SK-N-SH (cell line): ENCODE measurements around the gene DLG2. TPM values are rescaled to one million over a fixed set of nuclear protein-coding genes. Genes with fewer than 3 reads are reported as not detected.

Source experiments
- CTCF ChIA-PET: fragments of 300-600, 350-600 bp; formaldehyde crosslinking; extraction: SDS; loops from one replicate; lab custom pipeline; 2021; lab: Yijun Ruan, JAX
- POLR2A ChIA-PET: fragments of 350-600 bp; sonication (Branson Sonifier 250); formaldehyde crosslinking; extraction: SDS; loops from one replicate; lab custom pipeline; 2020; ENCODE audit warnings: antibody characterized with exemption, inconsistent platforms; lab: Yijun Ruan, JAX
- DNase-seq: peaks from one replicate; pipeline ENCODE4 v3.0.0; 2012
- H2AFZ ChIP-seq: fragments of 200-600 bp; sonication (generic); 2 replicates; pipeline ENCODE4 v1.8.1; 2016; ENCODE audit warnings: antibody characterized with exemption, mild to moderate bottlenecking, low read depth
- H3F3A ChIP-seq: fragments of 200-600 bp; sonication (generic); replicated peaks from 2 replicates; pipeline ENCODE3; 2016; ENCODE audit warnings: antibody characterized with exemption, mild to moderate bottlenecking; ENCODE audit not compliant: insufficient read depth
- H3K27ac ChIP-seq, 2 experiments: fragments of 200-500 bp in 1 of 2; fragments of 200-600 bp in 1 of 2; sonication (Bioruptor generic) in 1 of 2; sonication (generic), shearing (Covaris generic) in 1 of 2; 2 replicates each; pipeline versions ENCODE4 v1.5.1 to v1.6.1; 2014 to 2016; ENCODE audit warnings: low read depth in 2 of 2, inconsistent platforms in 1 of 2, low read length in 1 of 2, mild to moderate bottlenecking in 1 of 2, mixed read lengths in 1 of 2
- H3K27me3 ChIP-seq: fragments of 200-600 bp; sonication (generic), shearing (Covaris generic); 2 replicates; pipeline ENCODE4 v1.6.1; 2016; ENCODE audit warnings: mixed run types; ENCODE audit not compliant: insufficient read depth
- H3K36me3 ChIP-seq, 2 experiments: fragments of 200-500 bp in 1 of 2; fragments of 200-600 bp in 1 of 2; sonication (Bioruptor generic) in 1 of 2; sonication (generic) in 1 of 2; replicated peaks in 1 of 2; 2 replicates each; pipeline versions ENCODE3 to v1.5.1; 2014 to 2016; ENCODE audit warnings: low read length in 1 of 2, mild to moderate bottlenecking in 1 of 2; ENCODE audit not compliant: insufficient read depth in 2 of 2, control insufficient read depth in 1 of 2
- H3K4me1 ChIP-seq, 2 experiments: fragments of 200-500 bp in 1 of 2; fragments of 200-600 bp in 1 of 2; sonication (Bioruptor generic) in 1 of 2; sonication (generic), shearing (Covaris generic) in 1 of 2; 2 replicates each; pipeline versions ENCODE4 v1.5.1 to v1.6.1; 2014 to 2016; ENCODE audit warnings: low read depth in 1 of 2, low read length in 1 of 2, mixed run types in 1 of 2; ENCODE audit not compliant: insufficient read depth in 2 of 2, control insufficient read depth in 1 of 2
- H3K4me2 ChIP-seq: fragments of 200-600 bp; sonication (generic), shearing (Covaris generic); 2 replicates; pipeline ENCODE4 v1.6.1; 2017; ENCODE audit warnings: mixed run types
- H3K4me3 ChIP-seq, 2 experiments: fragments of 200-500 bp in 1 of 2; fragments of 200-600 bp in 1 of 2; sonication (Bioruptor generic) in 1 of 2; sonication (generic), shearing (Covaris generic) in 1 of 2; 2 replicates each; pipeline versions ENCODE4 v1.5.1 to v1.8.1; 2014 to 2016; ENCODE audit warnings: low read depth in 2 of 2, inconsistent platforms in 1 of 2, low read length in 1 of 2, mild to moderate bottlenecking in 1 of 2, mixed read lengths in 1 of 2, moderate library complexity in 1 of 2
- H3K79me2 ChIP-seq: fragments of 200-600 bp; sonication (generic); 2 replicates; pipeline ENCODE4 v1.8.1; 2017; ENCODE audit warnings: mild to moderate bottlenecking; ENCODE audit not compliant: insufficient read depth
- H3K9ac ChIP-seq: fragments of 200-600 bp; sonication (generic); 2 replicates; pipeline ENCODE4 v1.6.1; 2017; ENCODE audit warnings: mixed run types
- H3K9me2 ChIP-seq: fragments of 200-600 bp; sonication (generic); 2 replicates; pipeline ENCODE4 v1.6.1; 2017; ENCODE audit warnings: mixed run types
- H3K9me3 ChIP-seq: fragments of 200-600 bp; sonication (generic); 2 replicates; pipeline ENCODE4 v1.6.1; 2017; ENCODE audit warnings: mixed run types, mild to moderate bottlenecking, moderate library complexity
- H4K20me1 ChIP-seq: fragments of 200-600 bp; sonication (generic); 2 replicates; pipeline ENCODE4 v1.6.1; 2017; ENCODE audit warnings: mild to moderate bottlenecking, mixed run types; ENCODE audit not compliant: insufficient read depth
- CHD2 ChIP-seq: fragments of 150-350 bp; IDR thresholded peaks from 2 replicates; pipeline ENCODE4 v1.6.1; 2018; ENCODE audit warnings: low read length; ENCODE audit not compliant: partially characterized antibody
- EP300 ChIP-seq, 2 experiments: IDR thresholded peaks; 2 replicates each; pipeline versions ENCODE4 v1.4.0 to v1.6.1; 2012; ENCODE audit warnings: borderline replicate concordance in 1 of 2, low read depth in 1 of 2, low read length in 1 of 2
- EZH2phosphoT487 ChIP-seq: fragments of 200-600 bp; sonication (generic); IDR thresholded peaks from 2 replicates; pipeline ENCODE4 v1.6.1; 2017; ENCODE audit warnings: low read depth, mixed run types, mild to moderate bottlenecking, antibody characterized with exemption, moderate library complexity, borderline replicate concordance
- FOSL2 ChIP-seq: IDR thresholded peaks from 2 replicates; pipeline ENCODE4 v1.4.0; 2012; ENCODE audit warnings: low read depth, mild to moderate bottlenecking, moderate library complexity, borderline replicate concordance
- FOXM1 ChIP-seq: IDR thresholded peaks from 2 replicates; pipeline ENCODE4 v1.4.0; 2012; ENCODE audit warnings: low read depth, mild to moderate bottlenecking
- GATA2 ChIP-seq: sonication (generic); formaldehyde crosslinking; IDR thresholded peaks from 2 replicates; pipeline ENCODE4 v1.5.0; 2020; ENCODE audit warnings: mild to moderate bottlenecking, missing genetic modification reagents
- IRF3 ChIP-seq: fragments of 150-350 bp; IDR thresholded peaks from 2 replicates; pipeline ENCODE4 v1.6.1; 2016; ENCODE audit warnings: mild to moderate bottlenecking, low read depth, low read length
- JUND ChIP-seq: IDR thresholded peaks from 2 replicates; pipeline ENCODE4 v1.4.0; 2012
- MEF2A ChIP-seq: IDR thresholded peaks from 2 replicates; pipeline ENCODE4 v1.4.0; 2012; ENCODE audit warnings: low read depth, borderline replicate concordance
- MXI1 ChIP-seq: IDR thresholded peaks from 2 replicates; pipeline ENCODE4 v1.6.1; 2012; ENCODE audit warnings: mild to moderate bottlenecking, low read depth, low read length, improper control_type of control experiment
- NFIC ChIP-seq: IDR thresholded peaks from 2 replicates; pipeline ENCODE4 v1.4.0; 2012; ENCODE audit warnings: borderline replicate concordance
- PBX3 ChIP-seq: IDR thresholded peaks from 2 replicates; pipeline ENCODE4; 2012
- POLR2AphosphoS5 ChIP-seq: IDR thresholded peaks from 2 replicates; pipeline ENCODE4 v1.6.1; 2012; ENCODE audit warnings: low read depth, low read length
- RAD21 ChIP-seq: IDR thresholded peaks from 2 replicates; pipeline ENCODE4 v1.6.1; 2012; ENCODE audit warnings: mild to moderate bottlenecking, low read length
- SIN3A ChIP-seq: IDR thresholded peaks from 2 replicates; pipeline ENCODE4 v1.6.1; 2012; ENCODE audit warnings: low read depth, mild to moderate bottlenecking, low read length, moderate library complexity, borderline replicate concordance
- SMC3 ChIP-seq: IDR thresholded peaks from 2 replicates; pipeline ENCODE4 v1.6.1; 2012; ENCODE audit warnings: low read depth, low read length, improper control_type of control experiment
- TAF1 ChIP-seq: IDR thresholded peaks from 2 replicates; pipeline ENCODE4 v1.6.1; 2012; ENCODE audit warnings: low read depth, mild to moderate bottlenecking, low read length, moderate library complexity, borderline replicate concordance
- USF1 ChIP-seq: IDR thresholded peaks from 2 replicates; pipeline ENCODE4 v1.4.0; 2012; ENCODE audit warnings: low read depth, borderline replicate concordance
- YY1 ChIP-seq: IDR thresholded peaks from 2 replicates; pipeline ENCODE4 v1.4.0; 2012; ENCODE audit warnings: low read depth, mild to moderate bottlenecking
- WGBS: methylation state at CpG from one replicate; pipeline ENCODE4 v1.1.6; 2017; ENCODE audit warnings: low lambda C conversion rate; 5-methylcytosine and 5-hydroxymethylcytosine counted together
- polyA plus RNA-seq, 3 experiments: library from polyadenylated mRNA; depleted of rRNA; stranded (reverse); fragments of >200 nt; gene quantifications; 2 replicates each; pipeline ENCODE4 v1.2.3, GENCODE V29; 2012
- TF ChIP-seq, protein P1 (sequence below): fragments of 200-600 bp; sonication (generic); IDR thresholded peaks from 2 replicates; pipeline ENCODE4 v1.6.1; 2017; ENCODE audit warnings: antibody characterized with exemption, mild to moderate bottlenecking, moderate library complexity

Gene DLG2
- polyA plus RNA-seq, 1 of the 3 experiments (the other 2 are of a cell fraction) = 0.21 TPM

DNA sequence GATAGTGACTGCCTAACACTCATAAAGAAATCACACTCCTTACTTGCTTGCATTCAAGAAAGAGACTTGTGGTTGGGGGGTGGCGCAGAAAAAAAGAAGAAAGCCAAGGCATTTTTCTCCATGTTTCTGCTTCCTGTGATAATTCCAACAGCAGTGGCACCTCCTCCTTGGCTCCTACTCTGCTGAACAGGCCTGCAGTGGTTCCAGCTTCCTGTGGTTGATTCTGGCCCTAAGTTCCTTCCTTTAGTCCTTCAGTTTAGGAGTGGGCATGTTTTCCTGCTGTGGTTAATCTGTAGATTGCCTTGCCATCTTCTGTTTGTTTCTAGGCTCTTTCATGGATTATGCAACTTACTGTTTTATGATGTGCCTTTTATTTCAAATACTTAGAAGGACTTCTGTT, 940.4 kb downstream of the DLG2 start:
- H3K9me3 ChIP-seq = no peaks in the 10 kb centered on the region
- no peaks in the 10 kb centered on the region for H3K4me1 ChIP-seq
- H3K4me2 ChIP-seq = no peak overlapping the region
- no peaks in the 10 kb centered on the region for H3K79me2 ChIP-seq
- DNase-seq = no peak
- H2AFZ ChIP-seq = no peak overlapping the region
- H3K27ac ChIP-seq = no peak overlapping the region
- H3K9me2 ChIP-seq = no peaks in the 10 kb centered on the region
- H3K4me3 ChIP-seq = no peak overlapping the region
- H4K20me1 ChIP-seq = no peaks in the 10 kb centered on the region
- POLR2A ChIA-PET = no interaction called here
- 42% methylated on average over 1 of the region's 1 CpG for WGBS
- H3F3A ChIP-seq = no peaks in the 10 kb centered on the region
- no peaks in the 10 kb centered on the region for H3K36me3 ChIP-seq
- CTCF ChIA-PET = no interaction called here
- TF ChIP-seq FOSL2 (no peak), POLR2AphosphoS5 (no peak), EZH2phosphoT487 (no peak), GATA2 (CRISPR knock-in tag) (no peak), YY1 (no peak), MXI1 (no peak), PBX3 (no peak), JUND (no peak), CHD2 (no peak), EP300 (IDR thresholded peaks at IDR 0.05; ENCODE audit: borderline replicate concordance in 1 of 2, low read depth in 1 of 2, low read length in 1 of 2) (no peak), USF1 (no peak), RAD21 (no peak), SMC3 (no peak), TAF1 (no peak), SIN3A (no peak), IRF3 (no peak), NFIC (no peak), FOXM1 (no peak)
- no peak overlapping the region for H3K9ac ChIP-seq
- H3K27me3 ChIP-seq = no peaks in the 10 kb centered on the region

DNA sequence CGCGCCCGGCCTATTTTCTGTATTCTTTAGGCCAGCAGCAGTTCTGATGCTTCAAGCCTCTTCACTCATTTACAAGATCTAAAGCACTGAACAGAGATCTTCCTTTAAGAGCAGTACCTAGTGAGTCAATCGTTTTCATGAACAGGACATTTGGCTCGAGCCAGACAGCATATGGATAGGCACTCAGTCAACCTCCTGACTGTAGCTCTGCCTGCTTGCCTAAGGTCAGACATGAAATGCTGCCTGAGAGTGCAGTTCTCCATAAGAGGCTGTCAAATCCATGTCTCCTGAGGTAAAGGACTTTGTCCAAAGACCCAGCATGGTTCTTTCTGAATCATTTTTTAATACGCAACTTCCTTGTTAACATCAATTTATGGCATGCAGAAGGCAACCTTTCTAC, 941.2 kb downstream of the DLG2 start:
- POLR2A ChIA-PET = no interaction called here
- H3K4me2 ChIP-seq = no peak overlapping the region
- 63% methylated on average over 6 of the region's 6 CpGs for WGBS
- no peaks in the 10 kb centered on the region for H3K9me2 ChIP-seq
- no peak for DNase-seq
- H3K79me2 ChIP-seq = no peaks in the 10 kb centered on the region
- no peaks in the 10 kb centered on the region for H3F3A ChIP-seq
- H3K9ac ChIP-seq = no peak overlapping the region
- no peaks in the 10 kb centered on the region for H4K20me1 ChIP-seq
- no peaks in the 10 kb centered on the region for H3K36me3 ChIP-seq
- H3K4me1 ChIP-seq = no peaks in the 10 kb centered on the region
- no peak overlapping the region for H3K4me3 ChIP-seq
- no peaks in the 10 kb centered on the region for H3K27me3 ChIP-seq
- H2AFZ ChIP-seq = no peak overlapping the region
- TF ChIP-seq RAD21 (no peak), POLR2AphosphoS5 (no peak), NFIC (no peak), CHD2 (no peak), MEF2A (no peak), SIN3A (no peak)
- TF ChIP-seq, protein P1, sequence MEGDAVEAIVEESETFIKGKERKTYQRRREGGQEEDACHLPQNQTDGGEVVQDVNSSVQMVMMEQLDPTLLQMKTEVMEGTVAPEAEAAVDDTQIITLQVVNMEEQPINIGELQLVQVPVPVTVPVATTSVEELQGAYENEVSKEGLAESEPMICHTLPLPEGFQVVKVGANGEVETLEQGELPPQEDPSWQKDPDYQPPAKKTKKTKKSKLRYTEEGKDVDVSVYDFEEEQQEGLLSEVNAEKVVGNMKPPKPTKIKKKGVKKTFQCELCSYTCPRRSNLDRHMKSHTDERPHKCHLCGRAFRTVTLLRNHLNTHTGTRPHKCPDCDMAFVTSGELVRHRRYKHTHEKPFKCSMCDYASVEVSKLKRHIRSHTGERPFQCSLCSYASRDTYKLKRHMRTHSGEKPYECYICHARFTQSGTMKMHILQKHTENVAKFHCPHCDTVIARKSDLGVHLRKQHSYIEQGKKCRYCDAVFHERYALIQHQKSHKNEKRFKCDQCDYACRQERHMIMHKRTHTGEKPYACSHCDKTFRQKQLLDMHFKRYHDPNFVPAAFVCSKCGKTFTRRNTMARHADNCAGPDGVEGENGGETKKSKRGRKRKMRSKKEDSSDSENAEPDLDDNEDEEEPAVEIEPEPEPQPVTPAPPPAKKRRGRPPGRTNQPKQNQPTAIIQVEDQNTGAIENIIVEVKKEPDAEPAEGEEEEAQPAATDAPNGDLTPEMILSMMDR = no peak
- TF ChIP-seq, all 33 proteins: peak for 0
- no peak overlapping the region for H3K27ac ChIP-seq
- H3K9me3 ChIP-seq = no peaks in the 10 kb centered on the region
- CTCF ChIA-PET = no interaction called here
